HG02610 (cell line): ENCODE results near the gene LY6G5B.

Source experiments
- ATAC-seq: cut with Tn5 transposase; IDR thresholded peaks from one replicate; pipeline ENCODE4 v1.9.1; 2021; ENCODE audit warnings: mild to moderate bottlenecking, moderate library complexity; ENCODE audit not compliant: unreplicated experiment

The LY6G5B gene

GRCh38 chr6:31662124-31662723 lies 7.6 kb upstream of the LY6G5B start:
- no peak for ATAC-seq

GRCh38 chr6:31663126-31663960 lies 6.4 kb upstream of the LY6G5B start:
- no peak for ATAC-seq

DNA sequence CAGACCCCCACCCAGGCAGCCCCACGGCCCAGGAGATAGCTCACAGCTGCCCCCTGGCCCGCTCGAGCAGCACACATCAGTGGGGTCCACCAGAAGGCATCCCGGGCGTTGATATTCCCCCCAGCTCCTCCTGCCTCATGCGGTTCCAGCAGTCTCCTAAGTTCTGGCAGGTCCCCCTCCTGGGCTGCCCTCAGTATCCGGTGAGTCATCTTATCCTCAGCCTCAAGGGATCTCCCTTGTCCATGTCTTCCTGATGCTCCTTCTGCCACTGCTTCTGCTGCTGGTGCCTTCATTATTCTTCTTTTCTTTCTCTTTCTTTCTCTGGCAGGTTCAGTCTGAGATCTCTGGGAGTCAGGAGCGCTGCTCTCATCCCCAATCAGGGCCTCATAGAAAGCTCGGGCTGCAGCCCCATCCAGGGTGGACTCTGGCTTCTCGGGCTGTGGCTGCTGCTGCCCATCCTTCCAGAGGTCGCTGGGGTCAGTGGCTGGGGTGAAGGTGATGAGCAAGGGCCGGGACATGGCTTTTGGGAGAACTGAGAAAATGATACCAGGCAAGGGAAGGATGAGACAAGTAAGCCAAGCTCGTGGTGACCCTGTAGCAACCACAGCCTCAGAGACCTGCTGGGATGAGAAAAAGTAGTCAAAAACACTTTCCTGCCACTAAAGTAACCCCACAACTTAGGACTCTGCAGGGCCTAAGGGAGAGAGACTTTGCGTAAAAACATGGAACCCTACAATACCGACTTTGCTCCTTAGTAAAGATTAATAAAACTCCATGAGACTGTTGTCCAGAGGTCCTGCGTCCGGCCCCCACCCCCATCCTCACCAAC lies 5.6 kb upstream of the LY6G5B start:
- ATAC-seq = no peak

DNA sequence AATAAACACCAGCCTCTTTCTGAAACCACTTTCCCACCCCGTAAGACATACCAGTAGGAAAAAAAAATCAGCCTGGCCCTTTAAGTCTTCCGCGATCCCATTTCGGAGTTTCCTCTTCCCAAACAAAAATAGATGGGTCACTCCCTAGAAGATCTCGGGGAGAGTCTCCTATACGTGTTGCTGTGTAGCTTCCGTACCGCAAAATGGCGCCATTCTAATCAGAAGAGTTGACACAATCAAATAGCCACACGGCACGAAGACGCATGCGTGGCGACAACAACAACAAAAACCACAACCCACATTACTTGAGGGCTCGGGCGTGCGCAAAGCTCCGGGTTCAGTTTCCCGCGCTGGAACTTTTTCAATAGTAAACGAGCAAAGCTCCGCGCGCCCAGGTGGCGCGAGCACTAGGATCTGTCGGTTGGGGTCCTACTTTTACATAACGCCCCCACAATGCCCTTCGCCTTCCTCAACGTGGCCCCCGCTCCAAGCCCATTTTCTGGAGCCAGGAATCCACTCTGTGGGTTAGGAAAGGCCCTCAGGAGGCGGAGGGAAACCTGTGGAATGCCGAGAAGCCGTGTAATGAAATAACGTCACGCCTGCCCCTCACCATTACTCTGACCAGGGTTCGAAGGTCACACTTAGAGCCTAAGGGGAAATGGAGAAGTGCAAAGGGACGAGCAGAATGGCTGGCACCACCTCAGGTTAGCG lies 4.8 kb upstream of the LY6G5B start, which contains the start of gene GPANK1:
Gene GPANK1, minus strand, starts transcription at position 208 of the 711 bp plus-strand sequence. CDS start 519 bp downstream, outside the sequence.
- ATAC-seq = peak; percentile 34

DNA sequence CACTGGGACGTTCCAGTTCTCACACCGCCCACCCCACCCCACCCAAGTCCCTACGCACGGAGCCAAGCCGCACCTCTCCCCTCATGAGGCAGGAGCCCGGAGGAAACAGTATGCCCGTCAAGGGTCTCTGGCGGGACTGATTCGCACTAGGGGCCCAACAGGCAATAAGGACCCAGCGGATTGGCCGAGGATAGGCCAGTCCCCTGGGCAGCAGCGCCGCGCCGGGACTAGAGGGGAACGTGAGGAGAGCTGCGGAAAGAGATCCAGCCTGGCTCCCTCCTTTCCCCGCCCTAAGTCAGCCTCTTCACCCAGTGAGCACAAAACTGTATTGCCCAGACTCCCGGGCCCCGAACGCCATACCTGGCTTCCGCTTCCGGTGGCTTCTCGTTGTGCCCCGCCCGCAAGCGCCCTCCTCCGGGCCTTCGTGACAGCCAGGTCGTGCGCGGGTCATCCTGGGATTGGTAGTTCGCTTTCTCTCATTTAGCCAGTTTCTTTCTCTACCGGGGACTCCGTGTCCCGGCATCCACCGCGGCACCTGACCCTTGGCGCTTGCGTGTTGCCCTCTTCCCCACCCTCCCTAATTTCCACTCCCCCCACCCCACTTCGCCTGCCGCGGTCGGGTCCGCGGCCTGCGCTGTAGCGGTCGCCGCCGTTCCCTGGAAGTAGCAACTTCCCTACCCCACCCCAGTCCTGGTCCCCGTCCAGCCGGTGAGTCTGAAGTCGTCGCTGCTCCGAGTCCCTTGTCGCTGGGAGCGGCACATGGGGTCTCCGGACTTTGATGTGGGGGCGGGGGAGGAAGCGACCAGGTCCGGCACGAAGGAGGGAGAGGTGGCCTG lies 4.1 kb upstream of the LY6G5B start, which contains the start of gene CSNK2B:
Gene CSNK2B, plus strand, starts transcription at position 580 of the 836 bp plus-strand sequence. CDS start 752 bp downstream, outside the sequence.
- peak; percentile 74 for ATAC-seq

DNA sequence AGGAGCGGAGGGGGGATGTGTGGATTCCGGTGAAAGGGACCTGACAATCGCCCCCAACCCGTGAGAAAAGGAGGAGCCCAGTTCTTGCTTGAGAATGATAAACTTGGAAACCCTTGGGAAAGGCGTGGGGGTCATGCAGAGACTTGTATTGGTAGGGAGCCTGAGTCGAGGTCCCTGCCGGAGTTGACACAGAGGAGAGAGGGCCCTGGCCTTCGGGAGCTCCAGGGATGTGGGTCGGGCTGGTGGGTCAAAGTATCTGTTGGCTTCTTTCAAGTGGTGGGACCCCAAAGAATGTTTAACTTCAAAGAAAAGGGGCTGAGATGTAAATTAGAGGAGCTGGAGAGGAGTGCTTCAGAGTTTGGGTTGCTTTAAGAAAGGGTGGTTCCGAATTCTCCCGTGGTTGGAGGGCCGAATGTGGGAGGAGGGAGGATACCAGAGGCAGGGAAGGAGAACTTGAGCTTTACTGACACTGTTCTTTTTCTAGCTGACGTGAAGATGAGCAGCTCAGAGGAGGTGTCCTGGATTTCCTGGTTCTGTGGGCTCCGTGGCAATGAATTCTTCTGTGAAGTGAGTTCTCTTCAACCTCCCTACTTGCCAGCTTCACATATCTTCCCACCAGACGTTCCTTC lies 3.3 kb upstream of the LY6G5B start:
- no peak for ATAC-seq

DNA sequence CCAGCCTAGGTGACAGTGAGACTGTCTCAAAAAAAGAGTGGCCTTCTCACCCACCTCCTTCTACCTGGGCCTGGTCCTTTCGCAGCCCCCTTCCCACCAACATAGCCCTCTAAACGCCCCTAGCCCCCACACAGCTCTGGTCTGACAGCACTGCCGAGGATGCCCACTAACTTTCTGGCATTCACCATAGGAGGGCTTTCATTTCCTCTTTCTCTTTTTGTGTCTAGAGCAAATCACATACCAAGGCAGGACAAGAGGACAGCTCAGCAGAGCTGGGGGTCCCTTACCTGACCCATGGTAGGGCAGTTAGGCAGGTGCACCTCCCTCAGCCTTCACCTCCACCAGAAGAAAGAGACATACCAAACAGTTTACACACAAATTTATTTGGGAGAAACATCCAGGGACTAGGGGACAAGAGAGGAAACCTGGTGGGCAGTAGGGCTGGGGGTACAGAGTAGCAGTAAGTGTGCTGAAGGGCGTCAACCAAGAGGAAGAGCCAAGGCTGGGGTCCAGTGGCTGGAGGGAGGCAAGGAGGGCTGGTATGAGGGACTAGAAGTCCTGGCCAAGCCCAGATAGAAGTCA lies 6.6 kb downstream of the LY6G5B start:
- ATAC-seq = no peak

DNA sequence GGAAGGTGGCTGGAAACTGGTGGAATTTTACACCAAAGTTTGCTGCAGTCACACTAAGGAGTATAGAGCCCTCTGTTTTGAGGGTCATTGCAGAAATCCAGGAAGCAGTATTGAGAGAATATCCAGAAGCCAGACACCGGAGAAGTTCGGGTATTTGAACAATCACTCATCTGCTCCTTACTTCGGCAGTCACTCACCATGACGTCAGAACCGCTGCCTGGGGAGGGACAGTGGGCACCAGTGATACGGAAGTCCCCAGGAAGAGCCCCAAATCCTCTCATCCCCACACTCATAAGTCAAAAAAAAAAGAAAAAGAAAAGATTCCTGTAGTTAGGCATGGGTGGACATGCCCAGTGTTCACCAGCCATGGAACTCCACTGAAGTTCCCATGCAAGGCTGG lies 7.1 kb downstream of the LY6G5B start:
- ATAC-seq = no peak

- no peak for ATAC-seq
Observed at GRCh38 chr6:31677955-31678354, 8.2 kb downstream of the LY6G5B start.

DNA sequence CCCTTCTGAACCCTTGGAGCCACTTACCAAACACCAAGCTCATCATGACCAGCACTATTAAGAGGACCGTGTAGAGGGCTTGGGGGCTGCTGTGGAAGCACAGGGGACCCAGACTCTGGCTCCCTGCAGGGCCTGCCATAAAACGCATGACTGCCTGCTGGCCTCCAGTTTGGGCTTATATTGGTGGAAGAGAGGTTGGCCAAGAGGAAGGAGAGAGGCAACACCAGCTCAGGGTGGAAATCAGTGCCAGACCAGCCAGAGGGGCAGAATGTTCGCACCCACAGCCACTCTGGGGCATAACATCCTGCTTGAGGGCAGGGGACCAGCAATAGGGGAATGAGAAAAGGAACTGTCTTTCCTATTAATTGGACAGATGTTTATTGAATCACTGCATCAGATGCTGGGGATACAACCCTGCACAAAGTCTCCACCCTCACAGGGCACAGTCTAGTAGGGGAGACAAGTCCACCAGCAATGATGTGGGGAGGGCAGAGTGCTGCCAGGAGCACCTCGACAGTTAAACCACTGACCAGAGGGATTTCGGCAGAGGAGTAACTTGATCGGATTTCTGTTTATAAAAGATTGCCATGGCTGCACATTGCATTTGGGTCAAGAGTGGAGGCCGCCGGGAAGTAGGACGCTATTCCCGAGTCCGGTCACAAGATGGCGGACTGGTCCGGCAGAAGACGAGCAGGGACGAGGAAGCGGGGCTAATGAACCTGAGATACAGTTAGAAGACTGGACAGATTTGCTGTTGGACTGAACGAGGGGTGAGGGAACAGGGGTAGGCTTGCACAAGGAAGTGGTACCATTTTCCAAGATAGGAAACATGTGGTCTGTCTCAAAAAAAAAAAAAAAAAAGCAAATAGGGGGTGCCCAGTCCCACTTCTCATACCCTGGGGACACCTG lies 10.7 kb downstream of the LY6G5B start, which contains the start of gene LY6G5C:
Gene LY6G5C, minus strand, starts transcription at position 842 of the 909 bp plus-strand sequence. Its CDS starts 694 bp downstream, at position 148.
- ATAC-seq = no peak

DNA sequence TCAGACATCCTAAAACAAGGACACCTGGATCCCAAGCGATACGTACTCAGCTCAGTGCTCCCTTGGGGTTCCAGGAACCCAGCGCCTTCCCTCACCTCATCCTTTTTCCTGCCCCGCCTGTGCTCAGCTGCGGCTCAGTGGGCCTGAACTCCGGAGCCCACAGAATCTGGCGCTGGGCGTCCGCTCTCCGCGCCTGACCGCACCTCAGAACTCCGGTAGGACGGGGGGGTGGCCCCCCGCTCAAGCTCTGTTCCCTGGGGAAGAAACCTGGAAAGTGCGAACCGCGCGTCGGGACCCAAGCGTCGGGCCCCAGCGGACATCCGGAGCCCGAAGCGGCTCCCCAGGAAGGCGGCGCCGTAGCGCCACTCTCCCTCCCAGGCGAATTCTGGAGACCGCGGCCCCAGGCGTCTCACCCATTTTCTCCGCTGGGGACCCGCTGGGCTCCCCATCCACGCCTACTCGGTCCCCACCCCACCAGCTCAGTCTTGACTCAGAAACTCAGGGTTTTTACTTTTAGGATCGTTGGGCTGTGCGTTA lies 11.4 kb downstream of the LY6G5B start:
- no peak for ATAC-seq

DNA sequence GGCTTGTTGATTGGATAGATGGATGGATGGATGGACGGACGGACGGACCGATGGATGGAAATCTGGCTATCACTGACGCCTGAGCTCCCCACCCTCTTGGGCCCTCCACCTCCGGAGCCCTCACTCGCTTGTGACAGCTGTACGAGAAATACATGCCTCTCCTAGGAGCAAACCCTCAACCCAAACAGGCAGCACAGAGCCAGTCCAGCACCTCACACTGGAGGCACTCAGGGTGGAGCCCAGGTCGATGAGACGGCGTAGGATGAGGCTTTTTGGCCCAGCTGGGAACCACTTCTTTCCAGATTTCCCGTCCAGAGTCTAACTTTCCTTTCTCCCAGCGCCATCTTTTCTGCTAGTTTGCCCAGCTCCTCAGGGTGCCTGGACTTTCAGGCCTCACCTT lies 13.8 kb downstream of the LY6G5B start:
- ATAC-seq = no peak

- no peak for ATAC-seq
Observed at GRCh38 chr6:31686483-31686882, 16.7 kb downstream of the LY6G5B start.

- no peak for ATAC-seq
Observed at GRCh38 chr6:31687321-31687720, 17.5 kb downstream of the LY6G5B start.

- no peak for ATAC-seq
Observed at GRCh38 chr6:31687860-31688693, 18.3 kb downstream of the LY6G5B start.

DNA sequence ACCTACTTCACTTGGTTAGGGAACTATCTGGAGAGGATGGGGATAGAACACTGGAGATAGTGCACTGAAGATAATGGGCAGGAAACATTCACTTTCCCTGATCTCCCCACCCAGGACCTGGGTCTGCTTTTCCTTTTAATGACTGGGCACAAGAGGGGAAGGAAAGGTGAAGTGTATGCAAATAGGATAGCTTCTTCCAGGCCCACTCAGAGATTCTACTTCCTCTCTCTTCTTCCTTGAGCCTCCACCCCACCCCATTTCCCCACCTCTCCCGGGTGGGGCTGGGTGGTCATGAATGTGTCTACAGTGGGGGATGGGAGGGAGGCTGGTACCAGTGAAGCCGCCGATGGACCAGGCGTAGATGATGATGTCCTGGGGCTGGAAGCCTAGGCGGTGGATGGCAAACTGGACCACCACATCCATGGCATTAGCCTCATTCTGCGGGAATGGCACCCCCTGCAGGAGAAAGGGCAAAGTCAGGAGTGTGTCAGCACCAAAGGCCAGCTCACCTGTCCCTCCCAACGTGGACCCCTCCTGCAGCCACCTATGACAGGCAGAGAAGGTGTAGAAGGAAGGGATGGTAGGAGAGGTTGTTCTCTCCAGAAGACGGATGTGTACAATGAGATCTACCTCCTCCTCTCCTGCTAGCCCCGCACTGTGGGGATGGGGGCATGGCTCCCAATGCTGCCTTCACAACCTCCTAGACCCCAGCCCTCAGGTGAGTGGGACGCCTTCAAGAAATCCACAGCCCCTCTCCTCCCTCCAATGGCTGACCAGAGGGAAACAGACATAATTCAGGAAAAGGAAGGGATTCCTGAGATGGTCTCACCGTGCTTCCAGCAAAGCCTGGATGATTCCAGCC lies 19.7 kb downstream of the LY6G5B start:
- no peak for ATAC-seq
